ENCODE data around the gene ZNF626.

The ZNF626 gene

DNA sequence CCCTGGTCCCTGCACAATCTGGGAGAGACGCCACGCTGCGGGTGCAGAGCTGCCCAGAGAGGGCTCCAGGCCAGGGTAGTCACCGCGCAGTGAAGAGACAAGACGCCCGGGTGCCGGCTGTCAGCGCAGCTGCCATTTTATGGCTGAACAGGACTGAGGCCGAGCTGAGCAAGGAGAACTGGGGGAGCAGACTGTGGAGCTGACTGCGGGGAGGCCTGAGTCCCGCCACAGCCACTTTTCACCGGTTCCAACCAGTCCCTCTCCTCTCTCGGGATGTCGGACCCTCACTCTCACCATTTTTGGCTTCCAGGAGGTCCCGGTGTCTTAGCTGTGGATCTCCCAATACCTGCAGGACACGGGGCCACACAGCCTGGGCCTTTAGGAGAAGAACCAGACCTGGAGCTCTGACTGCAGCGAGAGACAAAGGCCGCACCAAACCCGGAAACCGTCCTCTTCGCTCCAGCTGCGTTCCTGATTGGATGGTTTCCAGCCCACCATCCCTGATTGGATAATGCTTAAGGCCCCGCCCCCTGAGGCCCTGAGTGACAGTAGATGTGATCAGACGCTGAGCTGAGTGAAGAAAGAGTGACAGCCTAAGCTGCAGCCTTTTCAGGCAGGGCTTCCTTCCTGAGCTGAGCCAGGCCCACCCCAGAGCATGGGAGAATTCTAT is at the start of gene ZNF626:
Gene ZNF626, minus strand, starts transcription at position 422 of the 670 bp plus-strand sequence. Its CDS starts 125 bp downstream, at position 297.
- TF ChIP-seq, protein P1, sequence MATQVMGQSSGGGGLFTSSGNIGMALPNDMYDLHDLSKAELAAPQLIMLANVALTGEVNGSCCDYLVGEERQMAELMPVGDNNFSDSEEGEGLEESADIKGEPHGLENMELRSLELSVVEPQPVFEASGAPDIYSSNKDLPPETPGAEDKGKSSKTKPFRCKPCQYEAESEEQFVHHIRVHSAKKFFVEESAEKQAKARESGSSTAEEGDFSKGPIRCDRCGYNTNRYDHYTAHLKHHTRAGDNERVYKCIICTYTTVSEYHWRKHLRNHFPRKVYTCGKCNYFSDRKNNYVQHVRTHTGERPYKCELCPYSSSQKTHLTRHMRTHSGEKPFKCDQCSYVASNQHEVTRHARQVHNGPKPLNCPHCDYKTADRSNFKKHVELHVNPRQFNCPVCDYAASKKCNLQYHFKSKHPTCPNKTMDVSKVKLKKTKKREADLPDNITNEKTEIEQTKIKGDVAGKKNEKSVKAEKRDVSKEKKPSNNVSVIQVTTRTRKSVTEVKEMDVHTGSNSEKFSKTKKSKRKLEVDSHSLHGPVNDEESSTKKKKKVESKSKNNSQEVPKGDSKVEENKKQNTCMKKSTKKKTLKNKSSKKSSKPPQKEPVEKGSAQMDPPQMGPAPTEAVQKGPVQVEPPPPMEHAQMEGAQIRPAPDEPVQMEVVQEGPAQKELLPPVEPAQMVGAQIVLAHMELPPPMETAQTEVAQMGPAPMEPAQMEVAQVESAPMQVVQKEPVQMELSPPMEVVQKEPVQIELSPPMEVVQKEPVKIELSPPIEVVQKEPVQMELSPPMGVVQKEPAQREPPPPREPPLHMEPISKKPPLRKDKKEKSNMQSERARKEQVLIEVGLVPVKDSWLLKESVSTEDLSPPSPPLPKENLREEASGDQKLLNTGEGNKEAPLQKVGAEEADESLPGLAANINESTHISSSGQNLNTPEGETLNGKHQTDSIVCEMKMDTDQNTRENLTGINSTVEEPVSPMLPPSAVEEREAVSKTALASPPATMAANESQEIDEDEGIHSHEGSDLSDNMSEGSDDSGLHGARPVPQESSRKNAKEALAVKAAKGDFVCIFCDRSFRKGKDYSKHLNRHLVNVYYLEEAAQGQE (IDR thresholded peaks at IDR 0.05; ENCODE audit: low read depth), result no peak
- no peak for TF ChIP-seq FOXM1 (IDR thresholded peaks at IDR 0.05; ENCODE audit: borderline replicate concordance, low read depth)
- TF ChIP-seq, protein P2, sequence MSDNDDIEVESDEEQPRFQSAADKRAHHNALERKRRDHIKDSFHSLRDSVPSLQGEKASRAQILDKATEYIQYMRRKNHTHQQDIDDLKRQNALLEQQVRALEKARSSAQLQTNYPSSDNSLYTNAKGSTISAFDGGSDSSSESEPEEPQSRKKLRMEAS (IDR thresholded peaks at IDR 0.05), result no peak
- no peak for TF ChIP-seq TAF1 (IDR thresholded peaks at IDR 0.05; ENCODE audit: low read depth)
- no peak for TF ChIP-seq RAD21 (IDR thresholded peaks at IDR 0.05; ENCODE audit: low read depth)
- TF ChIP-seq TEAD4 (IDR thresholded peaks at IDR 0.05), result no peak
- TF ChIP-seq EGR1 (IDR thresholded peaks at IDR 0.05), result no peak

DNA sequence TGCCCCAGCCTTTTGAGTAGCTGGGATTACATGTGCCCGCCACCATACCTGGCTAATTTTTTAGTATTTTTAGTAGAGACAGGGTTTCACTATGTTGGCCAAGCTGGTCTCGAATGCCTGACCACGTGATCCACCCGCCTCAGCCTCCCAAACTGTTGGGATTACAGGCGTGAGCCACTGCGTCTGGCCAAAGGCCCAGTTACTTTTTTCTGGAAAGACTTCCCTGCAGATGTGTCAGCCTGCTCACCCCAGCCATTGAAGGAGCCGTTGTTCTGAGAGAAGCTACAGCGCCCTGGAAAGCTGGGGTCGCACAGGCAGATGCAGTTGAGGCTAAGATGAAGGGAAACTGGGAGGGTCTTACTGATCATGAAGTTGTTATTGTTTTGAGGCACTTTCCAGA is 7.9 kb upstream of the ZNF626 start:
- no peak for TF ChIP-seq ZBTB7A (IDR thresholded peaks at IDR 0.05; ENCODE audit: low read depth)
- no peak for TF ChIP-seq USF1 (IDR thresholded peaks at IDR 0.05)
- no peak for TF ChIP-seq RAD21 (IDR thresholded peaks at IDR 0.05; ENCODE audit: low read depth)
- no peak for TF ChIP-seq EP300 (IDR thresholded peaks at IDR 0.05; ENCODE audit: borderline replicate concordance)
- TF ChIP-seq CEBPB (IDR thresholded peaks at IDR 0.05), result no peak
- no peak for TF ChIP-seq FOXM1 (IDR thresholded peaks at IDR 0.05; ENCODE audit: borderline replicate concordance, low read depth)
- TF ChIP-seq TCF12 (IDR thresholded peaks at IDR 0.05; ENCODE audit: low read depth), result no peak
- TF ChIP-seq CREB1 (IDR thresholded peaks at IDR 0.05; ENCODE audit: low read depth), result no peak
- TF ChIP-seq YY1 (IDR thresholded peaks at IDR 0.05; ENCODE audit: low read depth), result no peak
- TF ChIP-seq, protein P1 (IDR thresholded peaks at IDR 0.05; ENCODE audit: low read depth), result no peak
- TF ChIP-seq EGR1 (IDR thresholded peaks at IDR 0.05), result no peak
- TF ChIP-seq TAF1 (IDR thresholded peaks at IDR 0.05; ENCODE audit: low read depth), result no peak
- no peak for TF ChIP-seq TEAD4 (IDR thresholded peaks at IDR 0.05)
- TF ChIP-seq, protein P2 (IDR thresholded peaks at IDR 0.05), result no peak
- TF ChIP-seq NFIC (IDR thresholded peaks at IDR 0.05), result no peak

DNA sequence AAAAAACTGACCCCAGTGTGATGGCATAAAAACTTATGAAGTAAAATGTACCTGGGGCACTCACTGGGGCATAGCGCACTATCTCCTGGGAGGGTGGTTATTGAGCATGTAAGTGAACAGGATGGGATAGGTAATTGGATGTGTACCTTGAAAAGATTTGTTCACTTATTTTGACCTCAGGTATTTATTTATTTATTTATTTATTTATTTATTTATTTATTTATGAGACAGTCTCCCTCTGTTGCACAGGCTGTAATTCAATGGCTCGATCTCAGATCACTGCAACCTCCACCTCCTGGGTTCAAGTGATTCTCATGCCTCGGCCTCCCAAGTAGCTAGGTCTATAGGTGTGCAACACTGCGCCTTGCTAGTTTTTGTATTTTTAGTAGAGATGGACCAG is 5.9 kb upstream of the ZNF626 start:
- TF ChIP-seq EP300 (IDR thresholded peaks at IDR 0.05; ENCODE audit: borderline replicate concordance) (no peak), CREB1 (IDR thresholded peaks at IDR 0.05; ENCODE audit: low read depth) (no peak)
- TF ChIP-seq, protein P1 (IDR thresholded peaks at IDR 0.05; ENCODE audit: low read depth), result no peak
- TF ChIP-seq, protein P2 (IDR thresholded peaks at IDR 0.05), result no peak

DNA sequence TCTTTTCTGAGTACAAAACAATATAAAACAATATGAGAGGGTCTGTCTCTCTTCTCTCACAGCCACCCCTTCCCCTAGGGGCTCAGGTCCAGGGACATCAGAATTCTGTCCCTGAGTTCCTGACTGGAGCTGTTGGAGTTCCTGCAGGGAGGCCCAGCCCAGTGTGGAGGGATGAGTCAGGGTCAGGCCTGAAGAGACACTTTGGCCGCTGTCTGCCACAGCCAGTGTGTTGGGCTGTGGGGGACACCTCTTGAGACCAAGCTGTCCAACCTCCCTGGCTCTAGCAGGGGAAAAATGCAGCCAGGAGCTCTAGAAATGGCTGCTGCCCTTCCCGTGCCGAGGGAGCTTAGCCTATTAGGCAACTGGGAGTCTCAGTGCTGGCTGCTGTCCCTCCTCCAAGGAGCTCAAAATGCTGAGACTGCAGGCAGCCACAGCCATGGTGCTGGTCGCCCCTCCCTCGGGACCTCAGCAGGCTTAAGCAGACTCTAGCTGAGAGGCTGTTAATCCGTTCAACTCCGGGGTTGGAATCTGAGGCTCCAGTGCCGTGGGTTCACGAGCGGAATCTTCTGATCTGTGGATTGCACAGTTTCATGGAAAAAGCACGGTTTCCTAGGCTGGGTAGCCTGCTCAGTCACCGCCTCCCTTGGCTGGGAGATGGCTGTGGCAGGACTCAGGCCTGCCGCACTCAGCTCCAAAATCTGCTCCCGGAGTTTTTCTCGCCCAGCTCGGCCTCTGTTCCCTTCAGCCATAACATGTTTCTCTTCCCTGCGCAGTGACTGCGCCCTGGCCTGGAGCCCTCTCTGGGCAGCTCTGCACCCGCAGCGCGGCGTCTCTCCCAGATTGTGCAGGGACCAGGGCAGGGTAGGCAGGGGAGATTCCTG is 3.8 kb upstream of the ZNF626 start:
- no peak for TF ChIP-seq CREB1 (IDR thresholded peaks at IDR 0.05; ENCODE audit: low read depth)
- no peak for TF ChIP-seq FOXM1 (IDR thresholded peaks at IDR 0.05; ENCODE audit: borderline replicate concordance, low read depth)
- no peak for TF ChIP-seq YY1 (IDR thresholded peaks at IDR 0.05; ENCODE audit: low read depth)
- no peak for TF ChIP-seq TAF1 (IDR thresholded peaks at IDR 0.05; ENCODE audit: low read depth)
- no peak for TF ChIP-seq USF1 (IDR thresholded peaks at IDR 0.05)
- TF ChIP-seq TEAD4 (IDR thresholded peaks at IDR 0.05), result no peak
- TF ChIP-seq, protein P2 (IDR thresholded peaks at IDR 0.05), result no peak
- TF ChIP-seq TCF12 (IDR thresholded peaks at IDR 0.05; ENCODE audit: low read depth), result no peak
- TF ChIP-seq RAD21 (IDR thresholded peaks at IDR 0.05; ENCODE audit: low read depth), result no peak
- no peak for TF ChIP-seq EP300 (IDR thresholded peaks at IDR 0.05; ENCODE audit: borderline replicate concordance)
- no peak for TF ChIP-seq EGR1 (IDR thresholded peaks at IDR 0.05)
- TF ChIP-seq, protein P1 (IDR thresholded peaks at IDR 0.05; ENCODE audit: low read depth), result no peak
- no peak for TF ChIP-seq ZBTB7A (IDR thresholded peaks at IDR 0.05; ENCODE audit: low read depth)
- TF ChIP-seq CEBPB (IDR thresholded peaks at IDR 0.05), result no peak
- no peak for TF ChIP-seq NFIC (IDR thresholded peaks at IDR 0.05)

All from Ishikawa (cell line).